KMS-11 (cell line): Measurements from ENCODE around the gene PSMF1.
A peak's percentile ranks its signal among the peaks of the same experiment; 100 is the strongest.

ENCODE experiments used
- H2AFZ ChIP-seq: fragments of 200-600 bp; sonication (generic); 2 replicates; pipeline ENCODE4 v1.6.1; 2016; ENCODE audit warnings: antibody characterized with exemption, mixed run types, low read depth
- H3K27ac ChIP-seq: fragments of 200-600 bp; sonication (generic); 2 replicates; pipeline ENCODE4 v1.6.1; 2016; ENCODE audit warnings: mild to moderate bottlenecking, mixed run types
- H3K27me3 ChIP-seq: fragments of 200-600 bp; sonication (generic); 2 replicates; pipeline ENCODE4 v1.6.1; 2017; ENCODE audit warnings: mild to moderate bottlenecking, low read depth, mixed run types, moderate library complexity; ENCODE audit not compliant: insufficient read depth
- H3K36me3 ChIP-seq: fragments of 200-600 bp; sonication (generic); 2 replicates; pipeline ENCODE4 v1.6.1; 2017; ENCODE audit warnings: mild to moderate bottlenecking, mixed run types; ENCODE audit not compliant: insufficient read depth
- H3K4me1 ChIP-seq: fragments of 200-600 bp; sonication (generic); 2 replicates; pipeline ENCODE4 v1.6.1; 2016; ENCODE audit warnings: mild to moderate bottlenecking, low read depth, mixed run types; ENCODE audit not compliant: poor library complexity, severe bottlenecking
- H3K4me2 ChIP-seq: fragments of 200-600 bp; sonication (generic); 2 replicates; pipeline ENCODE4 v1.7.0; 2016; ENCODE audit warnings: mild to moderate bottlenecking, mixed run types
- H3K4me3 ChIP-seq: fragments of 200-600 bp; sonication (generic); IDR thresholded peaks from 2 replicates; pipeline ENCODE4 v1.6.1; 2017; ENCODE audit warnings: low read depth, low read length, mixed read lengths; ENCODE audit not compliant: insufficient read depth
- H3K79me2 ChIP-seq: fragments of 200-600 bp; sonication (generic); 2 replicates; pipeline ENCODE4 v1.6.1; 2016; ENCODE audit warnings: low read depth, mixed run types; ENCODE audit not compliant: insufficient read depth
- H3K9ac ChIP-seq: fragments of 200-600 bp; sonication (generic); 2 replicates; pipeline ENCODE4 v1.6.1; 2016; ENCODE audit warnings: mild to moderate bottlenecking, mixed run types
- H4K20me1 ChIP-seq: fragments of 200-600 bp; sonication (generic); 2 replicates; pipeline ENCODE4 v1.6.1; 2016; ENCODE audit warnings: mild to moderate bottlenecking, mixed run types; ENCODE audit not compliant: insufficient read depth
- TF ChIP-seq, protein P1 (sequence below): fragments of 200-600 bp; sonication (generic); conservative IDR thresholded peaks from 2 replicates; pipeline ENCODE4 v1.6.1; 2017; ENCODE audit warnings: low read depth, mild to moderate bottlenecking, antibody characterized with exemption, low read length, moderate library complexity, mixed read lengths

Gene PSMF1

DNA sequence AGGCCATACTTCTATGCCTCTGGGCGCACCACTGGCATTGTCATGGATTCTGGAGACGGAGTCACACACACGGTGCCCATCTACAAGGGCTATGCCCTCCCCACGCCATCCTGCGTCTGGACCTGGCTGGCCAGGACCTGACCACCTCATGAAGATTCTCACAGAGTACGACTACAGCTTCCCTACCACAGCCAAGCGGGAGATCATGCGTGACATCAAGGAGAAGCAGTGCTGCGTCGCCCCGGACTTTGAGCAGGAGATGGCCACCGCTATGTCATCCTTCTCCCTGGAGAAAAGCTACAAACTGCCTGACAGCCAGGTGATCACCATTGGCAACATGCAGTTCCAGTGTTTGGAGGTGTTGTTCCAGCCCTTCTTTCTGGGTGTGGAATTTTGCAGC, 42.6 kb downstream of the PSMF1 start:
- H3K79me2 ChIP-seq: no peaks in the 10 kb centered on the region
- peaks cover 40% of the 10 kb centered on the region for H3K4me1 ChIP-seq
- H3K4me2 ChIP-seq: no peak overlapping the region
- no peaks in the 10 kb centered on the region for H4K20me1 ChIP-seq
- H3K9ac ChIP-seq: no peak overlapping the region
- H3K27me3 ChIP-seq: no peaks in the 10 kb centered on the region
- H3K27ac ChIP-seq: no peak overlapping the region
- TF ChIP-seq, protein P1, sequence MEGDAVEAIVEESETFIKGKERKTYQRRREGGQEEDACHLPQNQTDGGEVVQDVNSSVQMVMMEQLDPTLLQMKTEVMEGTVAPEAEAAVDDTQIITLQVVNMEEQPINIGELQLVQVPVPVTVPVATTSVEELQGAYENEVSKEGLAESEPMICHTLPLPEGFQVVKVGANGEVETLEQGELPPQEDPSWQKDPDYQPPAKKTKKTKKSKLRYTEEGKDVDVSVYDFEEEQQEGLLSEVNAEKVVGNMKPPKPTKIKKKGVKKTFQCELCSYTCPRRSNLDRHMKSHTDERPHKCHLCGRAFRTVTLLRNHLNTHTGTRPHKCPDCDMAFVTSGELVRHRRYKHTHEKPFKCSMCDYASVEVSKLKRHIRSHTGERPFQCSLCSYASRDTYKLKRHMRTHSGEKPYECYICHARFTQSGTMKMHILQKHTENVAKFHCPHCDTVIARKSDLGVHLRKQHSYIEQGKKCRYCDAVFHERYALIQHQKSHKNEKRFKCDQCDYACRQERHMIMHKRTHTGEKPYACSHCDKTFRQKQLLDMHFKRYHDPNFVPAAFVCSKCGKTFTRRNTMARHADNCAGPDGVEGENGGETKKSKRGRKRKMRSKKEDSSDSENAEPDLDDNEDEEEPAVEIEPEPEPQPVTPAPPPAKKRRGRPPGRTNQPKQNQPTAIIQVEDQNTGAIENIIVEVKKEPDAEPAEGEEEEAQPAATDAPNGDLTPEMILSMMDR: no peak
- no peak overlapping the region for H3K4me3 ChIP-seq
- no peak overlapping the region for H2AFZ ChIP-seq
- H3K36me3 ChIP-seq: 0 out of 2 replicates have a peak, but pooled peaks cover 5% of the 10 kb centered on the region

DNA sequence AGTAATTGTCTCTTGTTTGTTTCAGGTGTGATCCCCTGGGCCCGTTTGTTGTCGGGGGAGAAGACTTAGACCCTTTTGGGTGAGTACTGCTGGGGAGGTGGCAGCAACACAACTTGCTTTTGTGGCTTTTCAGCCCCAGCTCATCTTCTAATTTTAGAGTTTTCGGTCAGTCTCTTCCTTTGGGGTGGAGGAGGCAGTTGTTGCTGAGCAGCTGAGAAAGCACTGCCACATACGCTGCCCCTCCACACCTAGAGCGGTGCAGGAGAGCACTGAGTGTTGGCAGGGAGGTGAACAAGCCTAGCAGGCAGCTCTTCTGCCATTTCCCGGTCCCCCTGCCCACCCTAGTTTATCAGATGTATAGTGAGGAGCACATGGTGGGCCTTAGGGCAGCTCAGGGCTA, 44.7 kb downstream of the PSMF1 start:
- Histone ChIP-seq H3K4me2 (peak overlapping the region; percentile 81), H3K27ac (peak overlapping the region; percentile 80), H4K20me1 (no peaks in the 10 kb centered on the region), H2AFZ (0 out of 2 replicates have a peak overlapping the region, but pooled peaks have one; percentile 6), H3K4me3 (no peak overlapping the region), H3K79me2 (no peaks in the 10 kb centered on the region), H3K4me1 (peaks cover 40% of the 10 kb centered on the region), H3K9ac (peak overlapping the region; percentile 39; the same call in 1 of the 2 replicates), H3K36me3 (0 out of 2 replicates have a peak, but pooled peaks cover 5% of the 10 kb centered on the region), H3K27me3 (no peaks in the 10 kb centered on the region)
- TF ChIP-seq, protein P1: no peak

DNA sequence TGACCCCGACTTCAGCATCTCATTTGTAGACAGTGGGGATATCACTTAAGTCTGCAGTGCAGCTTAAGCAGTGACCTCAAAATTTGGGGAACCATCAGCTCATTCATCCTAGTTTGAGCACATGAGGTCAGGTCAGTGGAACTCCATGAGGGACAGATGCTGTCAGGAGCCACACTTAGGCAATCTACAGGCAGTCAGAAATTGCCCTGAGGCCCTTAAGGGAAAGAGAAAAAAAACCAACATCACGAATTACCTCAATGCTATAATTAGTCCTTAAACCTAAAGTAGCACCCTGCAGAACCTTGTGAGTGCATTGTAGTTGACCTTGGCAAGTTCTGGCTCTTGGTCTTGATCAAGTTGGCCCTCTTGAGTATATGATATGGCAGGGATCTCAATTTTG, 45.3 kb downstream of the PSMF1 start:
- H3K36me3 ChIP-seq: 0 out of 2 replicates have a peak, but pooled peaks cover 5% of the 10 kb centered on the region
- no peaks in the 10 kb centered on the region for H3K79me2 ChIP-seq
- no peak overlapping the region for H2AFZ ChIP-seq
- H3K9ac ChIP-seq: peak overlapping the region; percentile 39; the same call in 1 of the 2 replicates
- H3K4me1 ChIP-seq: peaks cover 40% of the 10 kb centered on the region
- no peak overlapping the region for H3K4me3 ChIP-seq
- TF ChIP-seq, protein P1: no peak
- H3K27me3 ChIP-seq: no peaks in the 10 kb centered on the region
- H3K27ac ChIP-seq: peak overlapping the region; percentile 80
- peak overlapping the region; percentile 81 for H3K4me2 ChIP-seq
- no peaks in the 10 kb centered on the region for H4K20me1 ChIP-seq

DNA sequence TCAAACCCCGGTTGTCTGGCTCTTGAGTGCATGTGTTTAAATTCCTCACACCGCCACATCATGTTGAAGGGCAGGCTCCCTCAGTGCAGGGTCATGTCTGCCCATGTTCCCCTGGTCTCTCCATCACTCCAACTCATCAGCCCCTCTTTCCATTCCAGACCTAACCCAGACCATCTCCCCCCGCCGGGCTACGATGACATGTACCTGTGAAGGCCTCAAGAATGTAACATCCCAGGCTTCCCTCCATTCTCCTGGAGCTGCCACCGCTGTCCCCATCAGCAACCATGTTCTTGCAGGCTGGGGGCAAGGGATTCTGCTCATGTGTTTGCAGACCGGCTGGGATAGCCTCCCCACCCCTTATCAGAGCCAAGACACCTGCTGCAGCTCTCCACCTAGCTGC, 46.5 kb downstream of the PSMF1 start:
- Histone ChIP-seq H3K27me3 (no peaks in the 10 kb centered on the region), H3K4me2 (no peak overlapping the region), H4K20me1 (no peaks in the 10 kb centered on the region), H3K79me2 (no peaks in the 10 kb centered on the region), H3K36me3 (0 out of 2 replicates have a peak, but pooled peaks cover 5% of the 10 kb centered on the region), H3K9ac (no peak overlapping the region), H3K27ac (no peak overlapping the region), H3K4me3 (no peak overlapping the region), H3K4me1 (peaks cover 40% of the 10 kb centered on the region), H2AFZ (no peak overlapping the region)
- TF ChIP-seq, protein P1: no peak
